ENCODE results near the gene SFPQ. TPM values are rescaled to one million over a fixed set of nuclear protein-coding genes. Genes with fewer than 3 reads are reported as not detected.

Gene SFPQ
- total RNA-seq, 6 donors from 2014 or later: 154 to 526 (median 209) TPM

Small RNAs within 50 kb of the gene (small RNA-seq; reads per million reads assigned to genes)
- gene RF00019: 0 reads per million in 4 donors

Other genes with a start within 250 kb of the SFPQ start
- 10 to 100 TPM in 5 of 6 donors, 1 to 10 TPM in 1; 8.4 to 49.9 (median 35.5) TPM for gene TMEM35B, start 207.8 kb downstream of the SFPQ start, total RNA-seq
- gene ZMYM6, start 161.2 kb downstream of the SFPQ start, total RNA-seq: 10 to 100 TPM; 10.8 to 27.9 (median 23.8) TPM
- 10 to 100 TPM in 4 of 6 donors, 1 to 10 TPM in 2; 6.3 to 16.6 (median 10.3) TPM for gene ZMYM1, start 113.8 kb downstream of the SFPQ start, total RNA-seq
- gene ZMYM4, start 75.6 kb upstream of the SFPQ start, total RNA-seq: 10 to 100 TPM; 17.6 to 47.1 (median 38.3) TPM

All from upper lobe of left lung (tissue), 6 donors.